ENCODE measurements around the gene LGALS9.

Gene LGALS9

DNA sequence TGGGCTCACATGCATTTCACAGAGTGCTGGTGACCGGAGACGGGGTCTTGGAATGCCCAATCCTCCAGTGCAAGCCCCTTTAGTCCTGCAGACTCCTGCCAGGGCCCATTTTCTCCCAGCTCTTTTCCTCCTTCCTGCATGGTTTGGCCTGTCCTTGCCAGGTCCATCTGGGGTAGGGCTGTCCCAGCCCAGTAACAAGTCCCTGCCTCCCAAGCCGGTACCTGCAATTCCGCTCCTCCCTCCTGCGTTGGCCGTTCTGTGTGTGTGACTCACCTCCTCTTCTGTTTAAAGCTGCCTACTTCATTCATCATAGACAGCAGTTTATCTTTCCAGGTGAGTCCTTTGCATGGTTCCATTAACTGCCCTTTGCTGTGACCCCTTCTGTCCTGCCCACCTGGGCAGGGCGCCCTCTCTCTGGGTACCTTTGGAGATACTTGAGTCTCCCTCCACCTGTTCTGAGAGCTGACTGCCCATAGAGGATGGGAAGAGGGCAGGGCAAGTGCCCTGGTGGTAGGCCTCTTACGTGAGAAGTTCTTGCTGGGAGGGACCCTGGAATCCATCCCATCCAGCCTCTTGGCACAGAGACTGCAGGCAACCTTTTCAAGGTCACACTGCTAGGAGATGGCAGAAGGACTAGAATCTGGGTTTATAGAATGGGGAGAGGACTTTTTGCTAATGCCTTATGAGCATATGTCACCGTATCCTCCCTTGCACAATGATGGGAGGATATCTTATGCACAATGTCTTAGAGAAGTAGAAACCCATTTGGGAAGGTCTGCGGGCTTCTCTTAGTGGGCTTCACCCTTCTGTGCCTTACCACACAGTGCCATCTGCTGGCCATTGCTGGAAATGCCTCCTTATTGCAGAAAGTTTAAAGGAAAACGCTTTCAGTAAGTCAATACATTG lies 29.7 kb upstream of the LGALS9 start:
- intact Hi-C loops (cut with DNase I): loop anchor here (1.0 to 5.0 kb wide), 3 partner anchors 145 to 364 kb away; partner anchors contain the start of gene KSR1
- DNase-seq: peak; percentile 41 to 97 (median 88)

GRCh38 chr17:27601975-27602302 lies 29.0 kb upstream of the LGALS9 start:
- no peak for DNase-seq
- intact Hi-C loops (cut with DNase I): loop anchor here (1.0 to 5.0 kb wide), 3 partner anchors 145 to 365 kb away; partner anchors contain the start of gene KSR1

GRCh38 chr17:27602721-27603420 lies 28.1 kb upstream of the LGALS9 start:
- peak; percentile 44 to 92 (median 76) for DNase-seq
- intact Hi-C loops (cut with DNase I): loop anchor here (5.0 kb wide), 1 partner anchor 366 kb away; no protein-coding TSS in a partner anchor

DNA sequence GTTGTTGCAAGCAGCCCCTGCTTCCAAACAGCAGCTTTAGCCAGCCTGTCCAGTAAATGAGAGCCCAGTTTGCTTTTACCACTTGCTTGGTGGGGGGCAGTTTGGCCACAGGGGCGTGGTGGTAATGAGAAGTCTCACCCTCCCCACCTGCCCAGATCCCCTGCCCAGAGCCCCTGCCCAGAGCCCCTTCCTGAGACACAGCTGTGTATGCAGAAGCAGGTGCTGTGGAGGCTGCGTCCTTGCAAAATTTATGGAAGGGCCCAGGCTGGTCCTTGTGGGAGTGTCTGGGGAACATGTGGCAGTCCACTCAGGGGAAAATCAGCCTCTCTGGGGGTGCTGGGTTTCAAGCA lies 27.6 kb upstream of the LGALS9 start:
- intact Hi-C loops (cut with DNase I): loop anchor here (5.0 kb wide), 1 partner anchor 366 kb away; no protein-coding TSS in a partner anchor
- no peak for DNase-seq

DNA sequence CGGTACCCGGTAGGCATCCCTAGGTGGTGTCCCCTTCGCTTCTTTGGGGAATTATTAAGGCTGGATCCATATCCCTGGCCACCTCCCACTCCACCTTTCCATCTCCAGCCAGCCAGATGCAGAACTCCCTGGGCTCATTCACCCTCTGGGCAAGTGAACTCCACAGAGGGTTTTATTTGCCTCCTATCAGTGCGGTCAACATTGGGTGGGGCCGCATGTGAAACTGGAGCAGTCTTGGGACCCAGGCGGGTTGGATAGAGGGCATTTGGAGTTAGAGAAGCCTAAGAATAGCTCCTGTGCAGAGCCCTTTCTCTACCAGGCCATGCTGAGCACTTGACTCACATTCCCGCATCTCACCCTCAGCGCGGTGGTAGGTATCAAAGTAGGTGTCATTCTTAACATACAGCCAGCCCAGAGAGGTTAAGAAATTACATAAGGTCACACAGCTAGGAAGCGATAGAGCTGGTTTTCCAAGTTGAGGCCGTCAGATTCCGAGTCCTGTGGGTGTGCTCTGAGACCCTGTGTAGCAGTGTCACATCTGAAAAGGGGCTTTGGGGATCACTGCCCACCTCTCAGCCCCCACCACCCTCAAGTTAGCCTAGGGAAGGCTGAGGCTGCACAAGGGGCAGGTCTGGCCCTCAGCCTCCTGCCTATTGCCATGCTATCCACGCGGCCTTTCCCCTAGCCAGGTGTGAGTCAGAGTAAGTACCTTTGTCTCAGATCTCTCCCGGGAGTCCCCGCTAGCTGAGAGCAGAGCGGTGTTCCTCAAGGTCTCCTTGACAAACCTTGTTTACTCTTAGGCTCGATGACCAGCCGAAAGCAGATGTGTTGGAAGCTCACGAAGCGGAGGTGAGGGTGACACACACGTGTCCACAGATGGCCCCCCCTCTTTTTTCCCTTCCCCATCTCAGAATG lies 26.9 kb upstream of the LGALS9 start:
- intact Hi-C loops (cut with DNase I): loop anchor here (1.0 to 5.0 kb wide), 2 partner anchors 46 to 367 kb away; no protein-coding TSS in a partner anchor
- DNase-seq: no peak

- intact Hi-C loops (cut with DNase I): no loop called here
These were observed 25.6 kb upstream of the LGALS9 start for GRCh38 chr17:27605409-27605808.

GRCh38 chr17:27607521-27608091 lies 23.4 kb upstream of the LGALS9 start:
- intact Hi-C loops (cut with DNase I): no loop called here

More at GRCh38 chr17:27605409-27605808, 25.6 kb upstream of the LGALS9 start:
- DNase-seq: no peak

GRCh38 chr17:27608328-27609230 lies 22.4 kb upstream of the LGALS9 start:
- intact Hi-C loops (cut with DNase I): no loop called here
- no peak for DNase-seq

More at GRCh38 chr17:27607521-27608091, 23.4 kb upstream of the LGALS9 start:
- no peak for DNase-seq

- DNase-seq: peak in 35 of 42 donors; percentile 23 to 71 (median 46)
- intact Hi-C loops (cut with DNase I): no loop called here
These were observed 21.2 kb upstream of the LGALS9 start for GRCh38 chr17:27609611-27610303.

- DNase-seq: no peak
- intact Hi-C loops (cut with DNase I): no loop called here
These were observed 20.7 kb upstream of the LGALS9 start for GRCh38 chr17:27610304-27610677.

DNA sequence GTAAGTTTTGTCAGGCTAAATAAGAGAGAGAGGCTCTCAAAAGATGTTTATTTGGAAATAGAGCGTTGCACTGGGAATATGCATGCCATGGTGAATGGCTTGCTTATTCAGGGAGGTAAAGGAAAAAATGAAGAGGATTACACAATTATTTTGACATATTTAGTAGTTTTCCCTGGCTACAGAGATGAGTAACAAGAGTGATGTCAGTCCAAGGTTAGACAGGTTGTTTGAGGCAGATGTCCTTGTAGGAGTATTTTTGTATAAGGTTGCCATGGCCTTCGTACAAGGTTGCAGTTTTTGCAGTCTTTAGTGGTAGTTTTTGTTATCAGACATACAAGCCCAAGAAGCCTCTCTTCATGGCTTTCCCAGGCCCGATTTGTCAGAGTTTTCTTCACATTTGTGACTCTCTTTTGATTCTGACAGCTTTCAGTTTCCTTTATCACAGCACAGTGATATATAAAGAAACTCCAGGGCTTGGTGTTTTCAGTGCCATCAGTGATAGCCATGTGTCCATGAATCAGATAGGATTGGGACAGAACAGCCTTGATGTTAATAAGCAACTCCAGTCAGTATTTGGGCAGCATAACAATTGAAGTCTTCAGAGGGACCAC lies 18.7 kb upstream of the LGALS9 start:
- intact Hi-C loops (cut with DNase I): no loop called here
- DNase-seq: no peak

DNA sequence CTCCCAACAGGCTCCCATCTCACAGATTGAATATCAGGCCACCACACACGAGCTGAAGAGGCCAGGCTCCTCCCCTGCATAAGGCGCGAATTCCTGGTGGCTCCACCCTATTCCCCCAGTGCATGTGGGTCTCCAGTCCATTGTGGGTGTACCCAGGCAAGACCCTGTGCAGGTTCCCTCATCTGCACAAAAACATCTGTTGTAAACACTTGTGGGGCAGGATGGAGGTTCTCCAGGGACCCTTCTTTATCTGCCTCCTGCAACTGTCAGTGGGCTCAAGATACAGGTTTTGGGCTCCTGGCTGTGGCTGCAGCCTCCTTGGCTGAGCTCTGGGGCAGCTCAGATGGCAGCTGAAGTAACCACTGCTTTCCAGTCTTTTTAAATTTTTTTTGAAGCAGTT lies 17.6 kb upstream of the LGALS9 start:
- intact Hi-C loops (cut with DNase I): no loop called here
- no peak for DNase-seq

GRCh38 chr17:27615121-27615520 lies 15.9 kb upstream of the LGALS9 start:
- no peak for DNase-seq
- intact Hi-C loops (cut with DNase I): no loop called here

GRCh38 chr17:27616414-27616813 lies 14.6 kb upstream of the LGALS9 start:
- intact Hi-C loops (cut with DNase I): no loop called here
- DNase-seq: no peak

GRCh38 chr17:27618417-27618816 lies 12.6 kb upstream of the LGALS9 start:
- no peak for DNase-seq
- intact Hi-C loops (cut with DNase I): no loop called here

GRCh38 chr17:27620721-27621120 lies 10.3 kb upstream of the LGALS9 start:
- intact Hi-C loops (cut with DNase I): no loop called here
- DNase-seq: no peak

GRCh38 chr17:27621536-27621935 lies 9.5 kb upstream of the LGALS9 start:
- peak in 33 of 42 donors; percentile 16 to 82 (median 51) for DNase-seq
- intact Hi-C loops (cut with DNase I): no loop called here

Data from head of caudate nucleus (tissue), 42 donors.